ENCODE measurements around the gene CLIC5. TPM values are rescaled to one million over a fixed set of nuclear protein-coding genes. Genes with fewer than 3 reads are reported as not detected.

CLIC5 gene
- total RNA-seq, 4 donors from 2014 or later = 18.2 to 128 (median 119) TPM

DNA sequence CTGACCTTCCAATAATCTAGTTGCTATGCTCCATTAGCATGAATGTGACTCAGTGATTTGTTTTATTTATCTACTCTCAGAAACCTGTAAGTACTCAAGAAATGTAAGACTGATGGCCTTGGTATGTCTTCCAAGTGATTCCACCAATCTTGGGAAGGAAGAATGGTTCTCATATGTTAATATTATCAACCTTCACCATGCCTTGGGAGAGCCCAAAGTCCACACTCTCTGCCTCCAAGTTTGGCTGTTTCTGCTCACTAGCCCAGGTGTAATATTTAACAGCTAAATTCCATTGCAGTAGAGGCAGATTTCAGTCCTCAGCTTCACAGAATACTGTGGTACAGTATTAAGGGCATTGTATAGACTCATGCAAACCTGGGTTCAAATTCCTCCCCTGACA is 51.8 kb downstream of the CLIC5 start:
- Histone ChIP-seq H3K27me3 (no peaks in the 10 kb centered on the region), H3K27ac (no peak overlapping the region), H3K36me3 (no peaks in the 10 kb centered on the region), H3K9me3 (peaks cover 0 to 2% (median 0%) of the 10 kb centered on the region in 4 donors), H3K4me1 (no peaks in the 10 kb centered on the region), H3K4me3 (no peak overlapping the region)
- TF ChIP-seq CTCF (IDR thresholded peaks at IDR 0.05) = no peak
- TF ChIP-seq POLR2A (IDR thresholded peaks at IDR 0.05) = no peak
- no peak for DNase-seq

GRCh38 chr6:45961125-45961524 is 54.5 kb downstream of the CLIC5 start:
- no peaks in the 10 kb centered on the region for H3K36me3 ChIP-seq
- no peak overlapping the region for H3K27ac ChIP-seq
- TF ChIP-seq POLR2A (IDR thresholded peaks at IDR 0.05) (no peak), CTCF (IDR thresholded peaks at IDR 0.05) (no peak)
- no peaks in the 10 kb centered on the region for H3K27me3 ChIP-seq
- no peak overlapping the region for H3K4me3 ChIP-seq
- DNase-seq = no peak
- H3K9me3 ChIP-seq = peaks cover 0 to 2% (median 0%) of the 10 kb centered on the region in 4 donors
- H3K4me1 ChIP-seq = peaks cover 0 to 7% (median under 1%) of the 10 kb centered on the region in 4 donors

- H3K27me3 ChIP-seq = no peaks in the 10 kb centered on the region
- H3K9me3 ChIP-seq = peaks cover 0 to 2% (median 0%) of the 10 kb centered on the region in 4 donors
- peaks cover 0 to 3% (median 0%) of the 10 kb centered on the region in 3 donors for H3K36me3 ChIP-seq
- no peak for DNase-seq
- TF ChIP-seq POLR2A (IDR thresholded peaks at IDR 0.05) = no peak
- TF ChIP-seq CTCF (IDR thresholded peaks at IDR 0.05) = no peak
- H3K4me1 ChIP-seq = peaks cover 0 to 9% (median 2%) of the 10 kb centered on the region in 4 donors
- H3K4me3 ChIP-seq = no peak overlapping the region
- H3K27ac ChIP-seq = no peak overlapping the region
These were observed 56.0 kb downstream of the CLIC5 start for GRCh38 chr6:45959534-45960145.

DNA sequence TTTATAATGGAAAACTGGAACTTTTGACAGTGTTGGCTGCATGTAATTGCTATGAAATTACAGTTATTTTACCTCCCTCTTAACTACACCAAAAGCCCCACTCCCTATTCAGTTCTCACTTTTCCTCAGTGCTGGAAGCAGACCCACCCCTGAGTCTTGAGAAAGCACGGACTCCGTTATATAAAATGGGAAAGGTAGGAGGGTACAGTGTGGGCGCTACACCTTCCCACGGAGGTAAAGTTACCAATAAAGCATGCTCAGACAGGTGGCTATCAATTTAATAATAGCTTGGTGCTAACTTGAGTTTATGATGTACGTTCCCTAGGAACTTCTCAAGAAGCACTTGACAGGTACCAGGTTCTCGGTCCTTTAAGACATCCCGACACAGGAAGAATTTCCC is 59.0 kb downstream of the CLIC5 start:
- H3K36me3 ChIP-seq = peaks cover 0 to 18% (median 0%) of the 10 kb centered on the region in 3 donors
- no peak for TF ChIP-seq CTCF (IDR thresholded peaks at IDR 0.05)
- TF ChIP-seq POLR2A (IDR thresholded peaks at IDR 0.05) = no peak
- H3K9me3 ChIP-seq = no peaks in the 10 kb centered on the region
- no peak for DNase-seq
- H3K4me3 ChIP-seq = no peak overlapping the region
- no peaks in the 10 kb centered on the region for H3K27me3 ChIP-seq
- H3K27ac ChIP-seq = no peak overlapping the region
- peaks cover 0 to 14% (median 2%) of the 10 kb centered on the region in 4 donors for H3K4me1 ChIP-seq

DNA sequence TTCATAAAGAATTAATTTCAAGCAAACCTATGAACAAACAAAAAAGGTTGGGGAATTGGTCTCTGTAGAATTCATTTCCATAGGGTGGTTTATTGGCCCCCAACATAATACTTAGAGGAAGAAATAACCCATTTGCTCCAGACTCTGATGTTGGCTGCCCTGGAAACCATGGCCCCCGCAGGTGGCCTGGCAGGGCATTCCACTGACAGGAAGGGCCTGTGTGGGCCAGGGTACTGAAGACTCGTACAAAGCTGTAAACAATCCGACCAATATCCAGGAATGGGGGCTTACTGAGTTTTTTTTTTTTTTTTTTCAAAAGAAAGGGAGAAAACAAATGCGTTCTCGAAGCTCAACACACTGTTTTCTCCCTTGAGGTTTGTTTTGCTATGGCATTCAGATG is 59.5 kb downstream of the CLIC5 start:
- Histone ChIP-seq H3K27ac (no peak overlapping the region), H3K4me1 (peaks cover 0 to 19% (median 2%) of the 10 kb centered on the region in 4 donors), H3K9me3 (no peaks in the 10 kb centered on the region), H3K36me3 (peaks cover 0 to 18% (median 0%) of the 10 kb centered on the region in 3 donors), H3K4me3 (no peak overlapping the region), H3K27me3 (no peaks in the 10 kb centered on the region)
- TF ChIP-seq CTCF (IDR thresholded peaks at IDR 0.05) (no peak), POLR2A (IDR thresholded peaks at IDR 0.05) (no peak)
- DNase-seq = no peak
